Measurements from ENCODE around the gene CHST15.

CHST15 gene

GRCh38 chr10:124014416-124015154 is 78.8 kb downstream of the CHST15 start:
- DNase-seq (ENCODE audit: low read depth in 3 of 3, low spot score in 1 of 3) = no peak

DNA sequence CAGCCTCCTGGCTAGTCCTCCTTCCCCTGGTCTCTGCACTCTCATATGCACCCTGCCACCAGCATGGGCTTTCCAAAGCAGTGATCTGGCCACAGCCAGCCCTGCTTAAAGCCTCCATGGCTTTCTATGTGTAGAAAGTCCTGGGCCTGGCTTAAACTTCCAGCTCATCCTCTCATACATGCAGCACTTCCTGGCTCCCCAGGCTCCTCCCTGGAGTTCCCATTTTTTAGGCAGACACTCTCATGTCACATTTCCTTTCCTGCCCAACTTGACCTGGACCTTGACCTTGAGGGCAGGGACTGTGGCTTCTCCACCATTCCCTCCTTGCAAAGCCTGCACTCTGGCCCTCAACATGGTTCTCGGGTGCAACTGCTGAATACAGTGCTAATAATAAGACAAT is 79.5 kb downstream of the CHST15 start:
- no peak for DNase-seq (ENCODE audit: low read depth in 3 of 3, low spot score in 1 of 3)

- DNase-seq (ENCODE audit: low read depth in 3 of 3, low spot score in 1 of 3) = no peak
Observed at GRCh38 chr10:124012991-124013390, 80.4 kb downstream of the CHST15 start.

GRCh38 chr10:124012583-124012982 is 80.8 kb downstream of the CHST15 start:
- no peak for DNase-seq (ENCODE audit: low read depth in 3 of 3, low spot score in 1 of 3)

- no peak for DNase-seq (ENCODE audit: low read depth in 3 of 3, low spot score in 1 of 3)
Observed at GRCh38 chr10:124012066-124012465, 81.3 kb downstream of the CHST15 start.

GRCh38 chr10:124011464-124011863 is 81.9 kb downstream of the CHST15 start:
- DNase-seq (ENCODE audit: low read depth in 3 of 3, low spot score in 1 of 3) = no peak

DNA sequence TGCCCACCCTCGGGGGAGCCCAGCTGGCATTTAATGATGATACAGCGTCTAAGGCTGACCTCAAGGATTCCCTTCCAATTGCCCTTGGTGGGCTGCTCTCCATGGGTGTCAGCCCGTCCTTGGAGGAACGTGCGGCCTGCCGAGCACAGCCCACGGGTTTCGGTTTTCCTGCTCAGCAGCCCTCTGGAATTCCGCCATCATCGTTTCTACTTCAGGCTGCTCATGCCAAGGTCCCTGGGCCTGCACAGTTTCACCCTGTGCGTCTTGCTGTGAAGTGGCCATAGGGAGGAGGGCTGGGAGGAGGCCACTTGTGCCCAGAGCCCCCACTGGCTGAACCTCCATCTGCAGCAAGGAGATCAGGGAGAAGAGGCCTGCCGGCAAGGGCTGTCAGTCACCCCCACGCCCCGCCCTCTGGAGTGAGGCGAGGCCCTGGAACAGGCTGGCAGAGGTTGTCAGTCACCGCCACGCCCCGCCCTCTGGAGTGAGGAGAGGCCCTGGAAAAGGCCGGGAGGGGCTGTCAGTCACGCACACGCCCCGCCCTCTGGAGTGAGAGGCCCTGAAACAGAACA is 82.8 kb downstream of the CHST15 start:
- no peak for DNase-seq (ENCODE audit: low read depth in 3 of 3, low spot score in 1 of 3)

- no peak for DNase-seq (ENCODE audit: low read depth in 3 of 3, low spot score in 1 of 3)
Observed at GRCh38 chr10:124010024-124010423, 83.4 kb downstream of the CHST15 start.

DNA sequence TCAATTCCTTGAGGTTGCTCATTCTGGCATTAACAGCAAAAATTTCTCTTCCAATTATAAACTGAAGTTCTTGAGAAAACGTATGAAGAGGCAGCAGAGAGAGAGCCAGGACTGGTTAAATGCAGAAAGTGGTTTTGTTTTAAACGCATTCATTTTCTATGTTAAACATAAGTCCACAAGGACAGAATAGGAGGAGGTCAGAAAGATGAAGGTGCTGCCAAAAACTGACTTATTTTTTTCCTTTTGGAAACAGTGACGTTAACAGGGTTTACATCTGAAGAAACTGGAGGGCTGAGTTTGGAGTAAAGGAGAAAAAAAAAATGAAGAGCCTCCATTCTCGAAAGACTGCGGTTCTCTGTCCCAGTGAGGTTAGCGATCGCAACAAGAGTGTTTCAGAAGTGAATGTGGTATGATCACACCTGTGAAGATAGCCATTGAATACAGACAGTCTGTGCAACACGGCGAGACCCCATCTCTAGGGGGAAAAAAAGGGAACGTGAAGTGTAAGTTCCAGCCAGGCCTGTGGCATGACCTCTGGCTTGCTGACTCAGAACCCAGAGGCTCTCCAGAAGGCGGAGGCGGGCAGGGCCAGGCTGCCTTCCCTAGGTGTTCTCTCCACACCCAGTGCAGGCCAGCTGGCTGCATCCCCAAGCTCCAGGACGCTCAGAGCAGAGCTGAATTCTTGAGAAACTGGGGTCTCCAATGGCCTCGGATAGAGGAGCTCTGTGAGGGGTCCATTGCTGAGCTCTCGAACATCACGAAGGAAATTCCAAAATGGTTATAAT is 84.0 kb downstream of the CHST15 start:
- no peak for DNase-seq (ENCODE audit: low read depth in 3 of 3, low spot score in 1 of 3)

GRCh38 chr10:124008681-124009080 is 84.7 kb downstream of the CHST15 start:
- DNase-seq (ENCODE audit: low read depth in 3 of 3, low spot score in 1 of 3) = no peak

GRCh38 chr10:124008187-124008586 is 85.2 kb downstream of the CHST15 start:
- DNase-seq (ENCODE audit: low read depth in 3 of 3, low spot score in 1 of 3) = no peak

DNA sequence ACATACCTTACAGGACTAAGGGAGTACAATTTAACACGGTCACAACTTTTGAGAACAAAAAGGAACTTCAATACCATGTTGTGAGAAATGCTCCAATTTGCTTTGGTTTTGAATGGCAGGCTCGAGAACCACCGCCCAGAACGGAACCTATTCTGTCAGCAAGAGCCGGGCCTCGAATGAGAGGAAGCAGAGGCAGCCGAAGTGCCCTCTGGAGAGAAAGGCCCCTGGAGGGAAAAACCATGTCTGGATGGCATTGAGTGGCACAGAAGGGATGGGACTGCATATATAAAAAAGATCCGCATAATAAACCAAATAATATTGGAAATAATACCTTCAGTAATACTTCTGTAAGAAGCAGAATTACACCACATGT is 85.6 kb downstream of the CHST15 start:
- no peak for DNase-seq (ENCODE audit: low read depth in 3 of 3, low spot score in 1 of 3)

- no peak for DNase-seq (ENCODE audit: low read depth in 3 of 3, low spot score in 1 of 3)
Observed at GRCh38 chr10:124007102-124007772, 86.2 kb downstream of the CHST15 start.

GRCh38 chr10:124006526-124006925 is 86.9 kb downstream of the CHST15 start:
- DNase-seq (ENCODE audit: low read depth in 3 of 3, low spot score in 1 of 3) = no peak

- DNase-seq (ENCODE audit: low read depth in 3 of 3, low spot score in 1 of 3) = no peak
Observed at GRCh38 chr10:124005991-124006392, 87.4 kb downstream of the CHST15 start.

GRCh38 chr10:124005091-124005490 is 88.3 kb downstream of the CHST15 start:
- no peak for DNase-seq (ENCODE audit: low read depth in 3 of 3, low spot score in 1 of 3)

GRCh38 chr10:124004663-124005004 is 88.8 kb downstream of the CHST15 start:
- no peak for DNase-seq (ENCODE audit: low read depth in 3 of 3, low spot score in 1 of 3)

GRCh38 chr10:124003871-124004662 is 89.3 kb downstream of the CHST15 start:
- DNase-seq (ENCODE audit: low read depth in 3 of 3, low spot score in 1 of 3) = no peak

GRCh38 chr10:124003481-124003870 is 89.9 kb downstream of the CHST15 start:
- DNase-seq (ENCODE audit: low read depth in 3 of 3, low spot score in 1 of 3) = no peak

GRCh38 chr10:124003070-124003419 is 90.4 kb downstream of the CHST15 start:
- no peak for DNase-seq (ENCODE audit: low read depth in 3 of 3, low spot score in 1 of 3)

GRCh38 chr10:124002391-124003069 is 90.9 kb downstream of the CHST15 start:
- DNase-seq (ENCODE audit: low read depth in 3 of 3, low spot score in 1 of 3) = no peak

Measured in stimulated activated CD4-positive, alpha-beta T cell treated with anti-CD3 and anti-CD28 coated beads, TNF-alpha, amount 100 ng/mL, for 1 hour (primary cell).